Measurements from ENCODE around the gene EFTUD2. TPM values are rescaled to one million over a fixed set of nuclear protein-coding genes. Genes with fewer than 3 reads are reported as not detected.

Gene EFTUD2
- total and polyA plus RNA-seq, 2 donors: 44.0 to 65.8 TPM

Other genes with a start within 250 kb of the EFTUD2 start
- gene MEIOC, start 243.0 kb downstream of the EFTUD2 start, total RNA-seq: 0.09 TPM
- 0.05 TPM for gene MEIOC, start 243.0 kb downstream of the EFTUD2 start, polyA plus RNA-seq
- gene CCDC43, start 209.7 kb downstream of the EFTUD2 start, total RNA-seq: 22.8 TPM
- 19.3 TPM for gene CCDC43, start 209.7 kb downstream of the EFTUD2 start, polyA plus RNA-seq
- gene DBF4B, start 190.8 kb downstream of the EFTUD2 start, total RNA-seq: 3.5 TPM
- gene DBF4B, start 190.8 kb downstream of the EFTUD2 start, polyA plus RNA-seq: 5.2 TPM
- gene ADAM11, start 140.5 kb downstream of the EFTUD2 start, total RNA-seq: 0.33 TPM
- gene ADAM11, start 140.5 kb downstream of the EFTUD2 start, polyA plus RNA-seq: 1.3 TPM
- 2.2 TPM for gene GJC1, start 69.2 kb downstream of the EFTUD2 start, total RNA-seq
- gene GJC1, start 69.2 kb downstream of the EFTUD2 start, polyA plus RNA-seq: 2.1 TPM
- gene HIGD1B, start 51.6 kb downstream of the EFTUD2 start, total RNA-seq: 1.8 TPM
- gene HIGD1B, start 51.6 kb downstream of the EFTUD2 start, polyA plus RNA-seq: 2.2 TPM
- gene GFAP, start 16.1 kb upstream of the EFTUD2 start, total RNA-seq: 0.19 TPM
- gene GFAP, start 16.1 kb upstream of the EFTUD2 start, polyA plus RNA-seq: 0.43 TPM
- gene KIF18B, start 48.3 kb upstream of the EFTUD2 start, total RNA-seq: 3.5 TPM
- 2.4 TPM for gene KIF18B, start 48.3 kb upstream of the EFTUD2 start, polyA plus RNA-seq
- gene C1QL1, start 68.9 kb upstream of the EFTUD2 start, total RNA-seq: 0.09 TPM
- 0.23 TPM for gene C1QL1, start 68.9 kb upstream of the EFTUD2 start, polyA plus RNA-seq
- gene DCAKD, start 152.2 kb upstream of the EFTUD2 start, total RNA-seq: 26.7 TPM
- gene DCAKD, start 152.2 kb upstream of the EFTUD2 start, polyA plus RNA-seq: 24.7 TPM
- 70.7 TPM for gene NMT1, start 161.9 kb upstream of the EFTUD2 start, total RNA-seq
- gene NMT1, start 161.9 kb upstream of the EFTUD2 start, polyA plus RNA-seq: 39.3 TPM
- gene PLCD3, start 233.1 kb upstream of the EFTUD2 start, total RNA-seq: 0.66 TPM
- gene PLCD3, start 233.1 kb upstream of the EFTUD2 start, polyA plus RNA-seq: 9.1 TPM
- gene ACBD4, start 236.2 kb upstream of the EFTUD2 start, total RNA-seq: 4.7 TPM
- 26.5 TPM for gene ACBD4, start 236.2 kb upstream of the EFTUD2 start, polyA plus RNA-seq
- 8.8 TPM for gene HEXIM1, start 249.0 kb upstream of the EFTUD2 start, total RNA-seq
- 33.9 TPM for gene HEXIM1, start 249.0 kb upstream of the EFTUD2 start, polyA plus RNA-seq

Measured in thymus (tissue), 2 donors.